GM19238 (cell line): ENCODE measurements around the gene GLIS1.

Experiments
- DNase-seq: peaks from one replicate; pipeline ENCODE4 v3.0.0; 2011; ENCODE audit warnings: low spot score; ENCODE audit not compliant: insufficient read length

GLIS1 gene

GRCh38 chr1:53617851-53618499 is 121.0 kb downstream of the GLIS1 start:
- no peak for DNase-seq

GRCh38 chr1:53617382-53617781 is 121.6 kb downstream of the GLIS1 start:
- no peak for DNase-seq

- no peak for DNase-seq
Observed at GRCh38 chr1:53616927-53617326, 122.0 kb downstream of the GLIS1 start.

GRCh38 chr1:53616511-53616910 is 122.5 kb downstream of the GLIS1 start:
- no peak for DNase-seq

GRCh38 chr1:53615101-53615500 is 123.9 kb downstream of the GLIS1 start:
- no peak for DNase-seq

- DNase-seq, result no peak
Observed at GRCh38 chr1:53614231-53615021, 124.5 kb downstream of the GLIS1 start.

GRCh38 chr1:53608676-53609075 is 130.3 kb downstream of the GLIS1 start:
- DNase-seq, result no peak

GRCh38 chr1:53608071-53608470 is 130.9 kb downstream of the GLIS1 start:
- no peak for DNase-seq

- no peak for DNase-seq
Observed at GRCh38 chr1:53606651-53607051, 132.3 kb downstream of the GLIS1 start.

- DNase-seq, result no peak
Observed at GRCh38 chr1:53606197-53606596, 132.8 kb downstream of the GLIS1 start.

- DNase-seq, result no peak
Observed at GRCh38 chr1:53605181-53605580, 133.8 kb downstream of the GLIS1 start.

- no peak for DNase-seq
Observed at GRCh38 chr1:53604291-53604919, 134.6 kb downstream of the GLIS1 start.

- DNase-seq, result no peak
Observed at GRCh38 chr1:53603431-53603830, 135.5 kb downstream of the GLIS1 start.

GRCh38 chr1:53601867-53602775 is 136.8 kb downstream of the GLIS1 start:
- no peak for DNase-seq

- no peak for DNase-seq
Observed at GRCh38 chr1:53601031-53601745, 137.8 kb downstream of the GLIS1 start.

GRCh38 chr1:53600561-53600960 is 138.4 kb downstream of the GLIS1 start:
- no peak for DNase-seq

GRCh38 chr1:53600001-53600400 is 139.0 kb downstream of the GLIS1 start:
- DNase-seq, result no peak

- no peak for DNase-seq
Observed at GRCh38 chr1:53599481-53599880, 139.5 kb downstream of the GLIS1 start.

- DNase-seq, result no peak
Observed at GRCh38 chr1:53598966-53599365, 140.0 kb downstream of the GLIS1 start.

GRCh38 chr1:53595906-53596305 is 143.1 kb downstream of the GLIS1 start:
- DNase-seq, result no peak
